Peyer's patch (tissue), 4 donors: ENCODE data around the gene EML1.

Source experiments
- POLR2A ChIP-seq, 2 donors: fragments of 450-650 bp; IDR thresholded peaks; one replicate each; pipeline ENCODE4 v1.5.1; 2017; ENCODE audit warnings: antibody characterized with exemption in 2 of 2, mild to moderate bottlenecking in 2 of 2, moderate library complexity in 2 of 2
- TF ChIP-seq, protein P1 (sequence below), 6 experiments: fragments of 450-650 bp in 4 of 6; fragments of 200-600 bp in 2 of 6; sonication (generic) in 1 of 6; IDR thresholded peaks; one replicate each; pipeline ENCODE4 v1.5.1; 2017 to 2019; ENCODE audit warnings: antibody characterized with exemption in 6 of 6, mild to moderate bottlenecking in 3 of 6, moderate library complexity in 1 of 6

DNA sequence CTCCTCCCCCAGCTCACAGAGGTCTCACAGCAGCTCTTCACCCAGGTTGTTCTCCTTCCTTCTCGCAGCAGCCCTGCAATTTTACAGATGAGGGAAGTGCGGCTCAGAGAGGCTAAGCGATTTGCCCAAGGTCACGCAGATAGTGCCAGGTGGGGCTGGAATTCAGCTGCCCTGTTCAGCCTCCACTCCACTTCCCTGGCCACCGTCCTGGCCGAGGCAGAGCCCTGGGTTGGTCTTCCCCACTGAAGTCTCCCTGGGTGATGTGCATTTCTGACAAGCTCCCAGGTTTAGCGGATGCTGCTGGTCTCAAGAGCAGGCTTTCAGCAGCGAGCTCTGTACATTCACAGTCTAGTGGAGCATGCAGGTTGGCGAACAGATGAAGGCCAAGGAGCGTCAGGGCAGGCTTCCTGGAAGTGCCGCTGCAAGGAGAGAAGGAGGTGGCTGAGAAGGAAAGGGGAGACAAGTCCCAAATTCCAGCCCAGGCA is 28.9 kb upstream of the EML1 start:
- TF ChIP-seq, protein P1, sequence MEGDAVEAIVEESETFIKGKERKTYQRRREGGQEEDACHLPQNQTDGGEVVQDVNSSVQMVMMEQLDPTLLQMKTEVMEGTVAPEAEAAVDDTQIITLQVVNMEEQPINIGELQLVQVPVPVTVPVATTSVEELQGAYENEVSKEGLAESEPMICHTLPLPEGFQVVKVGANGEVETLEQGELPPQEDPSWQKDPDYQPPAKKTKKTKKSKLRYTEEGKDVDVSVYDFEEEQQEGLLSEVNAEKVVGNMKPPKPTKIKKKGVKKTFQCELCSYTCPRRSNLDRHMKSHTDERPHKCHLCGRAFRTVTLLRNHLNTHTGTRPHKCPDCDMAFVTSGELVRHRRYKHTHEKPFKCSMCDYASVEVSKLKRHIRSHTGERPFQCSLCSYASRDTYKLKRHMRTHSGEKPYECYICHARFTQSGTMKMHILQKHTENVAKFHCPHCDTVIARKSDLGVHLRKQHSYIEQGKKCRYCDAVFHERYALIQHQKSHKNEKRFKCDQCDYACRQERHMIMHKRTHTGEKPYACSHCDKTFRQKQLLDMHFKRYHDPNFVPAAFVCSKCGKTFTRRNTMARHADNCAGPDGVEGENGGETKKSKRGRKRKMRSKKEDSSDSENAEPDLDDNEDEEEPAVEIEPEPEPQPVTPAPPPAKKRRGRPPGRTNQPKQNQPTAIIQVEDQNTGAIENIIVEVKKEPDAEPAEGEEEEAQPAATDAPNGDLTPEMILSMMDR (IDR thresholded peaks at IDR 0.05) = no peak
- no peak for TF ChIP-seq POLR2A (IDR thresholded peaks at IDR 0.05)
